ENCODE measurements around the gene PEDS1.
"Not testable (repeated sequence)": the region's sequence is repeated elsewhere in the genome, so short reads cannot be mapped to it uniquely, and the experiment has no call there.

PEDS1 gene

GRCh38 chr20:50163570-50164317 is 10.2 kb upstream of the PEDS1 start:
- DNase-seq (ENCODE audit: low read depth, low spot score) = no peak

- not testable (repeated sequence) for DNase-seq (ENCODE audit: low read depth, low spot score)
Measured at GRCh38 chr20:50161494-50161893, 8.0 kb upstream of the PEDS1 start.

- peak; percentile 77 for DNase-seq (ENCODE audit: low read depth, low spot score)
Measured at GRCh38 chr20:50153153-50153499, 397 bp downstream of the PEDS1 start.

- no peak for DNase-seq (ENCODE audit: low read depth, low spot score)
Measured at GRCh38 chr20:50152394-50153152, 950 bp downstream of the PEDS1 start.

- DNase-seq (ENCODE audit: low read depth, low spot score) = peak; percentile 78
Measured at GRCh38 chr20:50151034-50151743, 2.3 kb downstream of the PEDS1 start.

- no peak for DNase-seq (ENCODE audit: low read depth, low spot score)
Measured at GRCh38 chr20:50149481-50150254, 3.9 kb downstream of the PEDS1 start.

GRCh38 chr20:50146732-50147662 is 6.5 kb downstream of the PEDS1 start:
- DNase-seq (ENCODE audit: low read depth, low spot score) = no peak

GRCh38 chr20:50146214-50146613 is 7.3 kb downstream of the PEDS1 start:
- DNase-seq (ENCODE audit: low read depth, low spot score) = no peak

GRCh38 chr20:50145566-50145965 is 8.0 kb downstream of the PEDS1 start:
- no peak for DNase-seq (ENCODE audit: low read depth, low spot score)

- peak; percentile 53 for DNase-seq (ENCODE audit: low read depth, low spot score)
Measured at GRCh38 chr20:50144362-50144761, 9.2 kb downstream of the PEDS1 start.

GRCh38 chr20:50142812-50143211 is 10.7 kb downstream of the PEDS1 start:
- DNase-seq (ENCODE audit: low read depth, low spot score) = peak; percentile 84

- no peak for DNase-seq (ENCODE audit: low read depth, low spot score)
Measured at GRCh38 chr20:50141811-50142561, 11.5 kb downstream of the PEDS1 start.

- no peak for DNase-seq (ENCODE audit: low read depth, low spot score)
Measured at GRCh38 chr20:50141018-50141675, 12.4 kb downstream of the PEDS1 start.

GRCh38 chr20:50140339-50140859 is 13.1 kb downstream of the PEDS1 start:
- DNase-seq (ENCODE audit: low read depth, low spot score) = no peak

GRCh38 chr20:50138479-50139393 is 14.8 kb downstream of the PEDS1 start:
- no peak for DNase-seq (ENCODE audit: low read depth, low spot score)

GRCh38 chr20:50138120-50138478 is 15.4 kb downstream of the PEDS1 start:
- DNase-seq (ENCODE audit: low read depth, low spot score) = no peak

GRCh38 chr20:50137702-50138101 is 15.8 kb downstream of the PEDS1 start:
- not testable (repeated sequence) for DNase-seq (ENCODE audit: low read depth, low spot score)
